NB4 (cell line): ENCODE measurements around the gene BAIAP3.

Experiments used
- DNase-seq: peaks from one replicate; pipeline ENCODE4 v3.0.0; 2010; ENCODE audit warnings: low read depth
- H3K4me3 ChIP-seq: one replicate; pipeline ENCODE4 v1.5.1; 2011; ENCODE audit warnings: mild to moderate bottlenecking, low read depth, low read length, moderate library complexity
- CTCF ChIP-seq: IDR thresholded peaks from one replicate; pipeline ENCODE4 v1.5.1; 2012; ENCODE audit warnings: low read depth, low read length
- MAX ChIP-seq: IDR thresholded peaks from 2 replicates; pipeline ENCODE4 v1.6.1; 2011; ENCODE audit warnings: low read depth, low read length
- MYC ChIP-seq: IDR thresholded peaks from 2 replicates; pipeline ENCODE4 v1.6.1; 2011; ENCODE audit warnings: low read depth, low read length
- POLR2A ChIP-seq: IDR thresholded peaks from 2 replicates; pipeline ENCODE4 v1.6.1; 2011; ENCODE audit warnings: mild to moderate bottlenecking; ENCODE audit not compliant: insufficient read length; ENCODE audit errors: extremely low read depth

Gene BAIAP3

GRCh38 chr16:1334739-1335138 lies 1.3 kb downstream of the BAIAP3 start:
- H3K4me3 ChIP-seq: no peak overlapping the region
- TF ChIP-seq MYC (no peak), CTCF (no peak), POLR2A (no peak), MAX (no peak)
- no peak for DNase-seq

GRCh38 chr16:1335211-1335971 lies 1.9 kb downstream of the BAIAP3 start:
- TF ChIP-seq MAX (no peak), POLR2A (no peak), CTCF (no peak), MYC (no peak)
- DNase-seq: no peak
- no peak overlapping the region for H3K4me3 ChIP-seq

- no peak overlapping the region for H3K4me3 ChIP-seq
- TF ChIP-seq CTCF (no peak), POLR2A (no peak), MAX (no peak), MYC (no peak)
- DNase-seq: no peak
Measured at GRCh38 chr16:1335996-1336395, 2.6 kb downstream of the BAIAP3 start.

GRCh38 chr16:1336619-1337018 lies 3.2 kb downstream of the BAIAP3 start:
- TF ChIP-seq POLR2A (no peak), CTCF (no peak), MAX (no peak), MYC (no peak)
- no peak overlapping the region for H3K4me3 ChIP-seq

DNA sequence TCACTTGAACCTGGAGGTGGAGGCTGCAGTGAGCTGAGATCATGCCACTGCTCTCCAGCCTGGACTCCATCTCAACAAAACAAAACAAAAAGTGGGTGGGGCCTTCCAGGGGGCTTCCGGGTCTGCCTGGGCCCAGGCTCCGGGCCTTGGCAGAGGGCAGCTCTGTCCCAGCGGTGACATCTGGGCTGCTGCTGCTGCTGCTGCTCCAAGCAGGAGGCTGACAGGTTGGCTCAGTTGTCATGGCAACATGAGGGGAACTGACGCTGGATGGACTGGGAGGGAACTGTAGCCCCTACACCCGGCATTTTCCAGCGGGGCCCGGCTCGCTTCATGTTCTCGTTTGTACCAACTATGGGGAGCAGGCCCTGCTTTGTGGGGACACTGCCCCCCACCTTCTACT lies 4.0 kb downstream of the BAIAP3 start:
- DNase-seq: peak; percentile 32
- H3K4me3 ChIP-seq: no peak overlapping the region
- no peak for TF ChIP-seq MYC
- no peak for TF ChIP-seq CTCF
- TF ChIP-seq POLR2A: no peak
- TF ChIP-seq MAX: no peak

More at GRCh38 chr16:1336619-1337018, 3.2 kb downstream of the BAIAP3 start:
- no peak for DNase-seq
